NCI-H128 (cell line): ENCODE results near the gene ADGRF1.
"Not testable (repeated sequence)": the region's sequence is repeated elsewhere in the genome, so short reads cannot be mapped to it uniquely, and the experiment has no call there.

Source experiments
- DNase-seq: peaks from one replicate; lab custom pipeline; 2025; ENCODE audit not compliant: unreplicated experiment; lab: John Stamatoyannopoulos, UW

The ADGRF1 gene

GRCh38 chr6:47042275-47042791, at the start of gene ADGRF1:
Gene ADGRF1, minus strand, starts transcription at chr6:47042332. Its CDS starts 13,271 bp downstream, at chr6:47029061.
- no peak for DNase-seq

- no peak for DNase-seq
Measured at GRCh38 chr6:47090881-47091280, 48.7 kb upstream of the ADGRF1 start.

- DNase-seq = not testable (repeated sequence)
Measured at GRCh38 chr6:47089473-47089872, 47.3 kb upstream of the ADGRF1 start.

GRCh38 chr6:47086051-47086770, 44.1 kb upstream of the ADGRF1 start:
- DNase-seq = no peak

- DNase-seq = no peak
Measured at GRCh38 chr6:47084610-47085009, 42.5 kb upstream of the ADGRF1 start.

- DNase-seq = no peak
Measured at GRCh38 chr6:47083586-47084047, 41.5 kb upstream of the ADGRF1 start.

GRCh38 chr6:47080083-47080596, 38.0 kb upstream of the ADGRF1 start:
- no peak for DNase-seq

- DNase-seq = no peak
Measured at GRCh38 chr6:47079638-47080037, 37.5 kb upstream of the ADGRF1 start.

GRCh38 chr6:47078991-47079390, 36.9 kb upstream of the ADGRF1 start:
- DNase-seq = no peak

- no peak for DNase-seq
Measured at GRCh38 chr6:47076422-47077344, 34.6 kb upstream of the ADGRF1 start.

GRCh38 chr6:47075741-47076421, 33.7 kb upstream of the ADGRF1 start:
- DNase-seq = no peak

- DNase-seq = no peak
Measured at GRCh38 chr6:47075168-47075567, 33.0 kb upstream of the ADGRF1 start.

GRCh38 chr6:47073125-47074110, 31.3 kb upstream of the ADGRF1 start:
- no peak for DNase-seq

GRCh38 chr6:47072667-47073066, 30.5 kb upstream of the ADGRF1 start:
- DNase-seq = no peak

GRCh38 chr6:47071681-47072080, 29.5 kb upstream of the ADGRF1 start:
- DNase-seq = no peak

GRCh38 chr6:47070461-47070860, 28.3 kb upstream of the ADGRF1 start:
- no peak for DNase-seq

- no peak for DNase-seq
Measured at GRCh38 chr6:47069156-47069555, 27.0 kb upstream of the ADGRF1 start.

- DNase-seq = no peak
Measured at GRCh38 chr6:47066418-47066817, 24.3 kb upstream of the ADGRF1 start.

GRCh38 chr6:47064274-47064673, 22.1 kb upstream of the ADGRF1 start:
- no peak for DNase-seq

- no peak for DNase-seq
Measured at GRCh38 chr6:47062346-47062745, 20.2 kb upstream of the ADGRF1 start.
